Neural progenitor cell (in vitro differentiated cells): Measurements from ENCODE around the gene MT1M. TPM values are rescaled to one million over a fixed set of nuclear protein-coding genes. Genes with fewer than 3 reads are reported as not detected.

Source experiments
- DNase-seq: peaks from one replicate; pipeline ENCODE4 v3.0.0-alpha.2; 2016; ENCODE audit warnings: low spot score
- H2AFZ ChIP-seq: fragments of 200-600 bp; sonication (generic); replicated peaks from 2 replicates; pipeline ENCODE4 v1.6.1; 2016; ENCODE audit warnings: antibody characterized with exemption
- H3F3A ChIP-seq: fragments of 200-600 bp; sonication (generic); 2 replicates; pipeline ENCODE4 v1.6.1; 2016; ENCODE audit warnings: antibody characterized with exemption, low read depth
- H3K27ac ChIP-seq: fragments of 200-600 bp; sonication (generic); 2 replicates; pipeline ENCODE4 v1.5.1; 2016; ENCODE audit warnings: mild to moderate bottlenecking
- H3K27me3 ChIP-seq: fragments of 200-600 bp; sonication (generic); 2 replicates; pipeline ENCODE4 v1.6.1; 2016; ENCODE audit warnings: mild to moderate bottlenecking, moderate library complexity
- H3K36me3 ChIP-seq: fragments of 200-600 bp; sonication (generic); 2 replicates; pipeline ENCODE4 v1.5.1; 2016
- H3K4me1 ChIP-seq: fragments of 200-600 bp; sonication (generic); 2 replicates; pipeline ENCODE4 v1.6.1; 2016; ENCODE audit warnings: mixed run types
- H3K4me2 ChIP-seq: fragments of 200-600 bp; sonication (generic); 2 replicates; pipeline ENCODE4 v1.6.1; 2016
- H3K4me3 ChIP-seq: fragments of 200-600 bp; sonication (generic); 2 replicates; pipeline ENCODE4 v1.5.1; 2016
- H3K79me2 ChIP-seq: fragments of 200-600 bp; sonication (generic); 2 replicates; pipeline ENCODE4 v1.6.1; 2016; ENCODE audit warnings: low read depth
- H3K9ac ChIP-seq: fragments of 200-600 bp; sonication (generic); 2 replicates; pipeline ENCODE4 v1.6.1; 2016
- H3K9me3 ChIP-seq: fragments of 200-600 bp; sonication (generic); 2 replicates; pipeline ENCODE4 v1.5.1; 2016; ENCODE audit warnings: low read depth
- H4K20me1 ChIP-seq: fragments of 200-600 bp; sonication (generic); 2 replicates; pipeline ENCODE4 v1.6.1; 2016; ENCODE audit warnings: low read depth
- H3K27ac Mint-ChIP-seq: 3 replicates; pipeline ENCODE4 v1.8.0; 2021; ENCODE audit warnings: mixed read lengths
- H3K27me3 Mint-ChIP-seq: 2 replicates; pipeline ENCODE4 v1.8.0; 2022; ENCODE audit warnings: low read depth, mild to moderate bottlenecking, inconsistent platforms, moderate library complexity, mixed read lengths; ENCODE audit not compliant: insufficient read depth
- H3K36me3 Mint-ChIP-seq: 3 replicates; pipeline ENCODE4 v1.8.0; 2021; ENCODE audit warnings: mixed read lengths
- H3K4me1 Mint-ChIP-seq: 3 replicates; pipeline ENCODE4 v1.8.0; 2021; ENCODE audit warnings: mixed read lengths
- H3K4me3 Mint-ChIP-seq: 3 replicates; pipeline ENCODE4 v1.8.0; 2021; ENCODE audit warnings: mild to moderate bottlenecking, moderate library complexity, mixed read lengths
- H3K9me3 Mint-ChIP-seq: 3 replicates; pipeline ENCODE4 v1.8.0; 2020; ENCODE audit warnings: mixed read lengths
- CTCF ChIP-seq: fragments of 200-600 bp; sonication (generic); IDR thresholded peaks from 2 replicates; pipeline ENCODE4 v1.5.1; 2017; ENCODE audit warnings: antibody characterized with exemption, mild to moderate bottlenecking
- EZH2 ChIP-seq: fragments of 200-600 bp; sonication (generic); IDR thresholded peaks from 2 replicates; pipeline ENCODE4 v1.6.1; 2017; ENCODE audit warnings: antibody characterized with exemption, mild to moderate bottlenecking, moderate library complexity
- EZH2phosphoT487 ChIP-seq: fragments of 200-600 bp; sonication (generic); IDR thresholded peaks from 2 replicates; pipeline ENCODE4 v1.6.1; 2017; ENCODE audit warnings: antibody characterized with exemption
- total RNA-seq: library from RNA; depleted of rRNA; stranded (reverse); fragments of >200 nt; gene quantifications from 2 replicates; pipeline ENCODE4 v1.2.3, GENCODE V29; 2015; ENCODE audit warnings: low replicate concordance

MT1M gene
- total RNA-seq, 1 donor from 2014 or later = not detected

GRCh38 chr16:56649271-56649670 is 16.8 kb downstream of the MT1M start:
- no peaks in the 10 kb centered on the region for H3K4me1 ChIP-seq
- no peaks in the 10 kb centered on the region for H3K79me2 ChIP-seq
- no peak overlapping the region for H3K4me2 ChIP-seq
- peaks cover 59% of the 10 kb centered on the region for H3K27me3 Mint-ChIP-seq
- peaks cover 98% of the 10 kb centered on the region for H3K27me3 ChIP-seq
- H3K9me3 Mint-ChIP-seq = no peaks in the 10 kb centered on the region
- H3K36me3 Mint-ChIP-seq = no peaks in the 10 kb centered on the region
- H3K27ac Mint-ChIP-seq = no peak overlapping the region
- no peak overlapping the region for H3K4me3 ChIP-seq
- H3K9ac ChIP-seq = no peak overlapping the region
- H3K9me3 ChIP-seq = no peaks in the 10 kb centered on the region
- H3F3A ChIP-seq = no peaks in the 10 kb centered on the region
- H3K27ac ChIP-seq = no peak overlapping the region
- no peaks in the 10 kb centered on the region for H3K36me3 ChIP-seq
- no peaks in the 10 kb centered on the region for H3K4me1 Mint-ChIP-seq
- no peak for TF ChIP-seq EZH2
- no peak for TF ChIP-seq CTCF
- TF ChIP-seq EZH2phosphoT487 = no peak
- no peak overlapping the region for H2AFZ ChIP-seq
- H4K20me1 ChIP-seq = peaks cover 18% of the 10 kb centered on the region
- H3K4me3 Mint-ChIP-seq = no peak overlapping the region
- DNase-seq = no peak

- Mint-ChIP-seq H3K9me3 (no peaks in the 10 kb centered on the region), H3K4me1 (no peaks in the 10 kb centered on the region), H3K36me3 (no peaks in the 10 kb centered on the region), H3K4me3 (no peak overlapping the region), H3K27me3 (peaks cover 54% of the 10 kb centered on the region), H3K27ac (no peak overlapping the region)
- Histone ChIP-seq H3K27me3 (peaks cover 98% of the 10 kb centered on the region), H3K36me3 (no peaks in the 10 kb centered on the region), H3K9me3 (no peaks in the 10 kb centered on the region), H3K79me2 (no peaks in the 10 kb centered on the region), H3K9ac (no peak overlapping the region), H3K27ac (no peak overlapping the region), H3K4me3 (no peak overlapping the region), H2AFZ (no peak overlapping the region), H3K4me2 (no peak overlapping the region), H3F3A (no peaks in the 10 kb centered on the region), H4K20me1 (peaks cover 13% of the 10 kb centered on the region), H3K4me1 (no peaks in the 10 kb centered on the region)
- no peak for DNase-seq
- TF ChIP-seq EZH2phosphoT487 (no peak), CTCF (no peak), EZH2 (no peak)
These were observed 17.4 kb downstream of the MT1M start for GRCh38 chr16:56649820-56650219.

DNA sequence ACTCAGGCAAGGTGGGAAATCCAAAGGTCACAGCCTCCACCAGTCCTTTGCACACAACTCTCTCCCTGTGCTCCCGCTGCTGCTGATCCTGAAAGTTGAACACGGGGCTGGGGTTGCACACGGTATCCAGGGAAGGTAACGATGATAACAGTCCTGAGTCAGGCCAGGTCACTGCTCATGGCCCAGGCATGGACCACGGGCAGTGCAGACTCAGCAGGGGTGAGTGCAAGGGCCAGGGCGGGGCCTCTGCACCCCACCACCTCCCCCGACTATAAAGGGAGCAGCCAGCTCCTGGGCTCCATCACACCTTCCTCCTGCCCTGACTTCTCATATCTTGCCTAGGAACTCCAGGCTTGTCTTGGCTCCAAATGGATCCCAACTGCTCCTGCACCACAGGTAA is 19.1 kb downstream of the MT1M start, which contains the start of gene MT1B:
Gene MT1B, plus strand, starts transcription at position 301 of the 400 bp plus-strand sequence. Its CDS starts 68 bp downstream, at position 369.
- no peak within 1 kb of the TSS for H3K27ac Mint-ChIP-seq
- no peaks in the 10 kb centered on the region for H3K79me2 ChIP-seq
- no peak within 1 kb of the TSS for H3K4me3 ChIP-seq
- no peaks in the 10 kb centered on the region for H3K4me1 ChIP-seq
- no peaks in the 10 kb centered on the region for H3K9me3 ChIP-seq
- no peaks in the 10 kb centered on the region for H3K4me1 Mint-ChIP-seq
- H4K20me1 ChIP-seq = peaks cover 13% of the 10 kb centered on the region
- H3K9ac ChIP-seq = no peak within 1 kb of the TSS
- H3F3A ChIP-seq = no peaks in the 10 kb centered on the region
- H3K36me3 Mint-ChIP-seq = no peaks in the 10 kb centered on the region
- peaks cover 40% of the 10 kb centered on the region for H3K27me3 Mint-ChIP-seq
- no peak within 1 kb of the TSS for H2AFZ ChIP-seq
- peaks cover 97% of the 10 kb centered on the region for H3K27me3 ChIP-seq
- TF ChIP-seq EZH2 (no peak), CTCF (no peak), EZH2phosphoT487 (no peak)
- H3K36me3 ChIP-seq = no peaks in the 10 kb centered on the region
- H3K4me3 Mint-ChIP-seq = no peak within 1 kb of the TSS
- DNase-seq = no peak
- no peak within 1 kb of the TSS for H3K4me2 ChIP-seq
- no peaks in the 10 kb centered on the region for H3K9me3 Mint-ChIP-seq
- H3K27ac ChIP-seq = no peak within 1 kb of the TSS
